ENCODE measurements around the gene KIF26A. TPM values are rescaled to one million over a fixed set of nuclear protein-coding genes. Genes with fewer than 3 reads are reported as not detected.

KIF26A gene
- total RNA-seq, 2 donors from 2014 or later: 0.43 TPM; not detected in 1

DNA sequence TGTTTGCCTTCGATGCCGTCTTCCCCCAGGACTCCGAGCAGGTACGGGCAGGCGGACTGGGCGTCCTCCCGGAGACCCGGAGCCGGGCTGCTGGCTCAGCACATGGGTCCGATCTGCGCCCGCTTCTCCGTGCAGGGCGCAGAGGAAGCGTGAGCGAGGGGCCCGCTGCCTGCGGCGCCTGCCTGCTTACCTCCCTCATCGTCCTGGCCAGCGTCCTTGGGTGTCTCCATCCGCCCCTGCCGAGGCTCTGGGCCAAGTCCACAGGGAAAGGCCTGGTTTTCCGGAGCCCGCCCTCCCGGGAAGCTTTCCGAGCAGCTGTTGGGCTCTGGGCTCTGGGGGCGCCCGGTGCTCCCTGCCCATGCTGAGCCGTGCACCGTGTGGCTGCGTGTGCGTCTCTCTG is 33.5 kb downstream of the KIF26A start:
- no peak for DNase-seq (ENCODE audit: low spot score in 2 of 2)
- ATAC-seq: no peak
- no peak overlapping the region for H3K27ac Mint-ChIP-seq
- no peaks in the 10 kb centered on the region for H3K9me3 Mint-ChIP-seq
- H3K36me3 Mint-ChIP-seq: no peaks in the 10 kb centered on the region

DNA sequence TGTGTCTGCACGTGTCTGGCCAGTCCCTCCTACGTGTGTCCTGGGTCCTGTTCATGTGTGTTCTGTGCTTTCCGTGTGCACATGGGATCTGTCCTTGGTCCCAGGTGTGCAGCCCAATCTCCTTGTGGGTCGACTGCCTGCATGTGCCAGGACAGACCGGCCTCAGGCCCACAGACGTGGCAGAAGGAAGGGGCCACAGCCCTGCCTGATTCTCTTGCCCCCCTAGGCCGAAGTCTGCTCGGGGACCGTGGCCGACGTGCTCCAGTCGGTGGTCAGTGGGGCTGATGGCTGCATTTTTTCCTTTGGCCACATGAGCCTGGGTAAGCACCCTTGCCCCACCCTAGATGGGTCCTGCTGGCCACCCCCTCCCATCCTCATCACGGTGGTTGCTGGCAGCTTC is 34.0 kb downstream of the KIF26A start:
- H3K9me3 Mint-ChIP-seq: no peaks in the 10 kb centered on the region
- no peaks in the 10 kb centered on the region for H3K36me3 Mint-ChIP-seq
- ATAC-seq (no peak), DNase-seq (ENCODE audit: low spot score in 2 of 2) (no peak)
- H3K27ac Mint-ChIP-seq: no peak overlapping the region

DNA sequence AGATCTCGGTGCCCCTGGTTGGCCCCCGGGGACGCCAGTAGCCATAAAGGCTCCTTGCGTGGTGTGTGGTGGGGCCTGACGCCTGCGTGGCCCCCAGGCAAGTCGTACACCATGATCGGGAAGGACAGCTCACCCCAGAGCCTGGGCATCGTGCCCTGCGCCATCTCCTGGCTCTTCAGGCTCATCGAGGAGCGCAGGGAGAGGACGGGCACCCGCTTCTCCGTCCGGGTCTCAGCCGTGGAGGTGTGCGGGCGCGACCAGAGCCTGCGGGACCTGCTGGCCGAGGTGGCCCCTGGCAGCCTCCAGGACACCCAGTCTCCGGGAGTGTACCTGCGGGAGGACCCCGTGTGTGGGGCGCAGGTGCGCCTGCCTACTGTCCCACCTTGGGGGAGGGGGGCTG is 34.5 kb downstream of the KIF26A start:
- H3K36me3 Mint-ChIP-seq: no peaks in the 10 kb centered on the region
- no peaks in the 10 kb centered on the region for H3K9me3 Mint-ChIP-seq
- H3K27ac Mint-ChIP-seq: no peak overlapping the region
- no peak for ATAC-seq
- DNase-seq (ENCODE audit: low spot score in 2 of 2): no peak

DNA sequence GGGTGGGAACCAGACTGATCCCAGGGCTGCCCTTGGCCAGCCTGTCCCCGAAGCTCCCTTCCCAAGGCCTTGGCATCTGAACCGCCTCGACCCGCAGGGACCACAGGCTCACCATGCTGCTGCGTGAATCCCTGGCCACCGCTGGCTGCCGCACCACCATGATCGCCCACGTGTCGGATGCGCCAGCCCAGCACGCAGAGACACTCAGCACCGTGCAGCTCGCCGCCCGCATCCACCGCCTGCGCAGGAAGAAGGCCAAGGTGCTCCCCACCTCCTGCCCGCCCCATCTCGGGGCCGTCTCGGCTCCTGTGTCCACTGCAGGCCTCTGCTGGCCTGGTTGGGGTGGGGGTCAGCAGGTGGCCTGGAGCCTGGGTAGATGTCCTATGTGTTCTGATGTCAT is 35.7 kb downstream of the KIF26A start:
- Mint-ChIP-seq H3K36me3 (no peaks in the 10 kb centered on the region), H3K27ac (no peak overlapping the region), H3K9me3 (no peaks in the 10 kb centered on the region)
- no peak for DNase-seq (ENCODE audit: low spot score in 2 of 2)
- ATAC-seq: no peak

DNA sequence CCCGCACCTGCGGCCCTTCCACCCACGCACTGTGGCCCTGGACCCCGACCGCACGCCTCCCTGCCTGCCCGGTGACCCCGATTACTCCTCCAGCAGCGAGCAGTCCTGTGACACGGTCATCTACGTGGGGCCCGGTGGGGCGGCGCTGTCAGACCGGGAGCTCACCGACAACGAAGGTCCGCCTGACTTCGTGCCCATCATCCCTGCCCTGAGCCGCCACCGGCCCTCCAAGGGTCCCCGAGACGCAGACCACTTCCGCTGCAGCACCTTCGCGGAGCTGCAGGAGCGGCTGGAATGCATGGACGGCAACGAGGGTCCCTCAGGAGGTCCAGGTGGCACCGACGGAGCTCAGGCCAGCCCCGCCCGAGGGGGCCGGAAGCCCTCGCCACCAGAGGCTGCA is 36.7 kb downstream of the KIF26A start:
- ATAC-seq: no peak
- DNase-seq (ENCODE audit: low spot score in 2 of 2): no peak

DNA sequence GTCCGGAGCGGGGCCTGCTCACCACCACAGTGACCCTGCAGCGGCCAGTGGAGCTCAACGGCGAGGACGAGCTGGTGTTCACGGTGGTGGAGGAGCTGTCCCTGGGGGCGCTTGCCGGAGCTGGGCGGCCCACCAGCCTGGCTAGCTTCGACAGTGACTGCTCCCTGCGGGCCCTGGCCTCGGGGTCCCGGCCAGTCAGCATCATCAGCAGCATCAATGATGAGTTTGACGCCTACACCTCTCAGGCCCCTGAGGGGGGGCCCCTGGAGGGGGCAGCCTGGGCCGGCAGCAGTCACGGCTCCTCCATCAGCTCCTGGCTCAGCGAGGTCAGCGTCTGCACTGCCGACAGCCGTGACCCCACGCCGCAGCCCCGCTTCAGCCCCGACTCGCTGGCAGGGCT is 37.4 kb downstream of the KIF26A start:
- ATAC-seq (no peak), DNase-seq (ENCODE audit: low spot score in 2 of 2) (no peak)
- Mint-ChIP-seq H3K27ac (no peak overlapping the region), H3K36me3 (no peaks in the 10 kb centered on the region), H3K9me3 (no peaks in the 10 kb centered on the region)

More for the DNA sequence above, 36.7 kb downstream of the KIF26A start:
- H3K27ac Mint-ChIP-seq: no peak overlapping the region
- no peaks in the 10 kb centered on the region for H3K9me3 Mint-ChIP-seq
- H3K36me3 Mint-ChIP-seq: no peaks in the 10 kb centered on the region

DNA sequence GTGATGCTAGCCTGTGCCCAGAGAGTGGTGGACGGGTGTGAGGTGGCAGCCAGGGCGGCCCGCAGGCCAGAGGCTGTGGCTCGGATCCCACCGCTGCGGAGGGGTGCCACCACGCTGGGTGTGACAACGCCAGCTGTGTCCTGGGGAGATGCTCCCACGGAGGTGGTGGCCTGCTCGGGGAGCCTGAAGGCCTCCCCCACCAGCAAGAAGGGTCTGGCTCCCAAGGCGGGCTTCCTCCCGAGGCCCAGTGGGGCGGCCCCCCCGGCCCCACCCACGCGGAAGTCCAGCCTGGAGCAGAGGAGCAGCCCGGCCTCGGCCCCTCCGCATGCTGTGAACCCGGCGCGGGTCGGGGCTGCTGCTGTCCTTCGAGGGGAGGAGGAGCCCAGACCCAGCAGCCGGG is 38.2 kb downstream of the KIF26A start:
- ATAC-seq: no peak
- H3K9me3 Mint-ChIP-seq: no peaks in the 10 kb centered on the region
- DNase-seq (ENCODE audit: low spot score in 2 of 2): no peak
- no peaks in the 10 kb centered on the region for H3K36me3 Mint-ChIP-seq
- no peak overlapping the region for H3K27ac Mint-ChIP-seq

DNA sequence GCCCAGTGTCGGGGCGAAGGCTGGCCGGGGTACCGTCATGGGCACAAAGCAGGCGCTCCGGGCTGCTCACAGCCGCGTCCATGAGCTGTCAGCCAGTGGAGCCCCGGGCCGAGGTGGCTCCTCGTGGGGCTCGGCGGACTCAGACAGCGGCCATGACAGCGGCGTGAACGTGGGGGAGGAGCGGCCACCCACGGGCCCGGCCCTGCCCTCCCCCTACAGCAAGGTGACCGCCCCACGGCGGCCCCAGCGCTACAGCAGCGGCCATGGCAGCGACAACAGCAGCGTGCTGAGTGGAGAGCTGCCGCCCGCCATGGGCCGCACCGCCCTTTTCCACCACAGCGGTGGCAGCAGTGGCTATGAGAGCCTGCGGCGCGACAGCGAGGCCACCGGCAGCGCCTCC is 39.0 kb downstream of the KIF26A start:
- Mint-ChIP-seq H3K9me3 (no peaks in the 10 kb centered on the region), H3K27ac (no peak overlapping the region), H3K36me3 (no peaks in the 10 kb centered on the region)
- DNase-seq (ENCODE audit: low spot score in 2 of 2) (no peak), ATAC-seq (no peak)

DNA sequence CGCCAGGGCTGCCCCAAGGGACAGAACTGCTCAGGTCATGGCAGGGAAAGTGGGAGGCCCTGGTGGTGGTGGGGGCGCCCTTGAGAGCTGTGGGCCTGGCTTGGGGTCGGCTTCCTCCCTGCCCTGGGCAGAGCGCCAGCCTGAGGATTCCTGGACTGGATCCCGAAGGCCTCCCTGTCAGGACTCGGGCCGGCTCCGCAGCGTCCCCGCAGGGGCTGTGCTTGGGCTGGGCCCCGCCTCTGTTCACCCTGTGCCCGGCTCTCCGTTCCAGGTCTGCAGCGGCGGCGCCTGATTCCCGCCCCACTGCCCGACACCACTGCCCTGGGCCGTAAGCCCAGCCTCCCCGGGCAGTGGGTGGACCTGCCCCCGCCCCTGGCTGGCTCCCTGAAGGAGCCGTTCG is 39.9 kb downstream of the KIF26A start:
- H3K27ac Mint-ChIP-seq: no peak overlapping the region
- DNase-seq (ENCODE audit: low spot score in 2 of 2) (no peak), ATAC-seq (no peak)
- no peaks in the 10 kb centered on the region for H3K36me3 Mint-ChIP-seq
- no peaks in the 10 kb centered on the region for H3K9me3 Mint-ChIP-seq

DNA sequence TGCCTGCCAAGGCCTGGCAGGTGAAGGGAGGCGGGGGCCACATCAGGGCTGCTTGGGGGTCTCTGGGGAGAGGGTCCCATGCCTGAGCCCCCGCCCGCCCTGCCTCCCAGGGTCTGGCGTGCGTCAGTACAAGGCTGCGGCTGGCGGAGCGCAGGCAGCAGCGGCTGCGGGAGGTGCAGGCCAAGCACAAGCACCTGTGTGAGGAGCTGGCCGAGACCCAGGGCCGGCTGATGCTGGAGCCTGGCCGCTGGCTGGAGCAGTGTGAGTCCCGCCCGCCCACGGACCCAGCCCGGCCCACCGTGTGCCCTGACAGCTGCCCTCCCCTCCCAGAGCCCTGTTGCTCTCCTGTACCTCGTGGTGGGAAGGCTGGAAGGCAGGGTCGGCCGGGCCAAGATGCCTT is 40.7 kb downstream of the KIF26A start:
- Mint-ChIP-seq H3K27ac (no peak overlapping the region), H3K9me3 (no peaks in the 10 kb centered on the region), H3K36me3 (no peaks in the 10 kb centered on the region)
- no peak for ATAC-seq
- no peak for DNase-seq (ENCODE audit: low spot score in 2 of 2)

DNA sequence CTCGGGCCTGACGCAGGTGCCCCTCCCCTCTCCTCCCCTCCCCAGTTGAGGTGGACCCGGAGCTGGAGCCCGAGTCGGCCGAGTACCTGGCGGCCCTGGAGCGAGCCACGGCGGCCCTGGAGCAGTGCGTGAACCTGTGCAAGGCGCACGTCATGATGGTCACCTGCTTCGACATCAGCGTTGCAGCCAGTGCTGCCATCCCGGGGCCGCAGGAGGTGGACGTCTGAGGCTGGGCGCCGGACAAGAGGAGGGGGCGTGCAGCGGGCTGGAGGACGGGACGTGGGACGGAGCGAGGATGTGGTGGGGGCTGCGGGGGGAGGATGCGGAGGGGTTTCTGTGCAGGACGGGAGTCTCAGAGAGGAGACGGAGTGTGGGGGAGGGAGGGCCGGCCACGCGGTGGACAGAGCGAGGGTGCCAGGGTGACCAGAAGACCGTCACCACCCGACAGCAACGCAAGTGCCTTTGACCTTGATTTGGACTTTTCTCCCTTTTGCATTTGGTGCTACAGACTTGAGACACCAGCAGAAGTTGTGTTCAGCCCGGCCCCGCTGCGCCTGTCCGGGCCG is 41.3 kb downstream of the KIF26A start:
- no peaks in the 10 kb centered on the region for H3K9me3 Mint-ChIP-seq
- H3K36me3 Mint-ChIP-seq: no peaks in the 10 kb centered on the region
- ATAC-seq (no peak), DNase-seq (ENCODE audit: low spot score in 2 of 2) (no peak)
- H3K27ac Mint-ChIP-seq: no peak overlapping the region

DNA sequence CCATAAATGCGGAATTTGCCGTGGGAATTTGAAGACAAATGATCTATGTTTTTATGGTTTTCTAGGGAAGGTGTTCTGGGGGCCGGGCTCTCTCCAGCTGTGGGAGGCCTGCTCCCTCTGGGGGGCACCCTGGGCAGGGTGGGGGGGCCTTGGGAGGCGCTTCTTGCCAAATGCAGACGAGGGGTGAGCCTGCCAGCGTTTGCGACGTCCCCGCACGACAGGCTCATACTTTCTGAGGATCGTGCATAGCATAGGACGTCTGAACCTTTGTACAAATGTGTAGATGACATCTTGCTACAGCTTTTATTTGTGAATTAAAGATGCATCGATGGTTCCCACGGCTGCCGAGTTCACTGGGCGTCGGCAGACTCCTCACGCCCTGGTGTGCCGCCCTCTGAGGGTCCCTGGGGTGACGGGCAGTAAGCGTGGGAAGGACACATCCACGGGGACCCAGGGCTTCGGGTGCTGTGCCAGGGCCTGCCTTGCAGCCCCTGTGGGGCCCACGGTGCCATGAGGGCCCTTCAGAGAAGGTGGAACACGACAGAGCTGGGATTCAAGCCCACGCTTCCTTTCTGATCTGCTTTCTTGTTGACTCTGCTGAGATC is 42.3 kb downstream of the KIF26A start:
- ATAC-seq: no peak
- Mint-ChIP-seq H3K36me3 (no peaks in the 10 kb centered on the region), H3K27ac (peak overlapping the region in 1 of 2 donors; percentile 65), H3K9me3 (no peaks in the 10 kb centered on the region)
- no peak for DNase-seq (ENCODE audit: low spot score in 2 of 2)

DNA sequence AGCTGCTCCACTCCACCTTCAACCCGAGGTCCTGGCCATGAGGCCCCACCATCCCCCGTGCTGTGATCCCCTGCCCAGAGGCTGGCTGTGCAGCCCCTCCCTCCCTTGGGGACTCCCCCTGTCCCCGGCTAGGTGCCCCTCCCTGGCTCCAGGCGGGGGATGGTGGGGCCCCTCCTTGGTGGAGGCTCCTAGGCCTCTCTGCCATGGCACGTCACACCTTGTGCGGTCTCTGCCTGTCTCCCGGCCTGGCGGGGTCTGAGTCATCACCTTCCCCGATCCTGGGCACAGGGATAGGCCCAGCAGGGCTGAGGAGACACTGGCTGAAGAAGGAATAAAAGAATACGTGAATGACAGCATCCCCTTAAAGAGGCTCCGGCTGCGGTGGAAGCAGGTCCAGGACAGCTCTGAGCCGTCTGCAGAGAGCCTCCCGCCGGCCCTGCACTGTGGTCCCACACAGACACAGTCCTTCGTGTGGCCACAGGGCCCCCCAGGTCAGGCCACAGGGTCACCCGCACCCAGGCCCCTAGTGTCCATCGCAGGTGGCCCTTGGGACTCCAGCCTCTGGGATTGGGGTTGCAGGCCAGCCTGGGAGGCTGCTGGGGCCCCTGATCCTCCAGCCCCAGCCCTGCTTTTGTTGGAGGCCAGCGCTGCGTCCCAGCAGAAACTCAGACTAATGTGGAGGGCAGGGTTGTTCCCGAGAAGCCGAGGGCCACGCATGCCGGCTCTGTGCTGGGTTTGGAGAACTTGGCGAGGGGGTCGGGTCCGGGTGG is 43.6 kb downstream of the KIF26A start:
- H3K27ac Mint-ChIP-seq: no peak overlapping the region
- ATAC-seq: no peak
- no peaks in the 10 kb centered on the region for H3K36me3 Mint-ChIP-seq
- no peaks in the 10 kb centered on the region for H3K9me3 Mint-ChIP-seq
- DNase-seq (ENCODE audit: low spot score in 2 of 2): no peak

DNA sequence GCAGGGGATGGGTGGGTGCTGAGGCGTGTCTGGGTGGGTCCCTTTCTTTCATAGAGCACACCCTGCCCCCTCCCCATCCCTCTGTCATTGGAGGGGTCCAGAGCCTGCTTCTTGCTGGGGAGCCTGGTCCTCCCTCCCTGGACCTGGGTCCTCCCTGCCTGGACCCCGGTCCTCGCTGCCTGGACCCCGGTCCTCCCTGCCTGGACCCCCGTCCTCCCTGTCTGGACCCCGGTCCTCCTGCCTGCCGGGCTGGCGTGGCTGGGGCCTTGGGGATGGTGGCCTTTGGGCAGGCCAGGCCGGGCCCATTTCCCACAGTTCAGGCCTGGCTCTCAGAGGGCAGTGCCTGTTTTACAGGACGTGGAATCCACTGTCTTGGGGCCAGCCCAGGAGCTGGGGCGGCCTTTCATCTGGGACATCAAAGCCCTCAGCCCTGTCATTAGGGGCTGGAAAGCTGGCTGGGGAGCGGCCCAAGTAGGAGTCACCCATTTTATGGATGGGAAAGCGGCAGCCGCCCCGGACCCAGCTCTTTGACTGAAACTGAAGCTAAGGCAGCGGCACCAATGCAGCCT is 44.6 kb downstream of the KIF26A start:
- no peaks in the 10 kb centered on the region for H3K9me3 Mint-ChIP-seq

DNA sequence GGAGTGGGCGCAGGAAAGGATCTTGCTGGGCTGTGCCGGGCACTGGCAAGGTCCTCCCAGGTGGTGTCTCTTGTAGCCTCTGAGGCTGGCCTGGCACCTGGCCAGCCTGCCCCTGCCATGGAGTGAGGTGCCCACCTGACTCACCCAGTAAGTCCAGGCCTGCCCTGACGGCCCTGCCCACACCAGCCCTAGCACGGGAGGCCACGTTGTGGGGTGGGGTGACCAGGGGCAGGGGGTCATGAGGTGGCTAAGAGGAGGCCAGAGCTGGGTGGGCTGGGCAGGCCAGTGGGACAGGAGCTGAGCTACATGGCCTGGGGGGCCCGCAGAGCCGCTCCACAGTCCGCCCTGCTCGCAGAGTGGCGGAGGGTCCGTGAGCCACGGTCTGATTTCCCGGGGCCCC is 45.4 kb downstream of the KIF26A start:
- DNase-seq (ENCODE audit: low spot score in 2 of 2): no peak
- no peaks in the 10 kb centered on the region for H3K36me3 Mint-ChIP-seq

More for the DNA sequence above, 44.6 kb downstream of the KIF26A start:
- ATAC-seq (no peak), DNase-seq (ENCODE audit: low spot score in 2 of 2) (no peak)
- no peak overlapping the region for H3K27ac Mint-ChIP-seq
- H3K36me3 Mint-ChIP-seq: no peaks in the 10 kb centered on the region

DNA sequence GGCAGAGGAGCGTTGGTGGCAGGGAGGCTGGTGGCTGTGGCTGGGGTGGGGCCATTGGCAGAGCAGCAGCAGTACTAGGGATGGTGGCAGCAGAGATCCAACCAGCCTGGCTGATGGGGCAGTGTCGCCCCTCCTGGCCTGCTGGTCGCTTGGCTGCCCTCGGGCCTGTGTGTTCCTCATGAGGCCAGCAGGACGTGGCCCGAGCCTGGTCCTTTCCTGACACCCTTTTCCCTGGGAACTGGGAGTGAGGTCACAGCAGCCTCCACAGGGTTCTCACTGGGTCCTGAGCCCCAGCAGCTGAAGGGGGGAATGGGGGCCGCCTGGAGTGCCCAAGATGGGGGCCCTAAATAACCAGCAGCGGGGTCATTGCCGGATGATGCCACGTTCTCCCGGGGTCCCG is 46.1 kb downstream of the KIF26A start:
- H3K9me3 Mint-ChIP-seq: no peaks in the 10 kb centered on the region
- ATAC-seq: no peak
- no peak for DNase-seq (ENCODE audit: low spot score in 2 of 2)
- H3K36me3 Mint-ChIP-seq: no peaks in the 10 kb centered on the region
- H3K27ac Mint-ChIP-seq: no peak overlapping the region

More for the DNA sequence above, 45.4 kb downstream of the KIF26A start:
- Mint-ChIP-seq H3K27ac (no peak overlapping the region), H3K9me3 (no peaks in the 10 kb centered on the region)
- ATAC-seq: no peak

DNA sequence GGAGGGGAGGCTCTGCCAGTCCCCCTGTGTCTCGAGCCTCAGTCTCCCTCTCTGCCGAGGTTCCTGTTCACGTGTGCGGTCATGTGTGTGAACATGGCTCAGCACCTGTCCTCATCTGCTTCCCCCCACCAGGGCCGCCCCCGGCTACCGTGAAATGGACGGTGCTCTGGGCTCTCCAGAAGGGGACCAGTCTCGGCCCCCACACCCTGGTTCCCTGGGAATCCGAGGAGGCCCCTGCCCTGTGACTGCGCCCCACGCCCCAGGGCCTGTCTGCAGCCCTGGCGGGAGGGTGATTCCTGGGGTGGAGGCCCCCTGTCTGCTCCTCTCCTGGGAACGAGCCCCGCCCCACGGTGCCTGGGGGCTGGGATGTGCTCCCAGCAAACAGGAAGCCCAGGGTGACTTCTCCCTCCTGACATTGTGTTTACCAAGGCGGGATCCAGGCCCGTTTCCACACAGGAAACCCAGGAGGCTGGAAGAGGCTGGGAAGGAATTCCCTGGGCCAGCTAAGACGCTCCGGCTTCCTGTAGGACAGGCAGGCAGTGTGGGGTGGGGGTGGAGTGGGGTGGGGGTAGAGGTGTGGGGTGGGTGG is 46.6 kb downstream of the KIF26A start:
- no peak for DNase-seq (ENCODE audit: low spot score in 2 of 2)
- Mint-ChIP-seq H3K9me3 (no peaks in the 10 kb centered on the region), H3K27ac (no peak overlapping the region), H3K36me3 (no peaks in the 10 kb centered on the region)
- no peak for ATAC-seq
